HepG2 (cell line): ENCODE results near the gene MTRF1. TPM values are rescaled to one million over a fixed set of nuclear protein-coding genes. Genes with fewer than 3 reads are reported as not detected.

ENCODE experiments used
- ATAC-seq: fragments of 200-7000 bp; cut with Tn5 transposase; 3 replicates; pipeline ENCODE4 v1.9.1; 2020; ENCODE audit warnings: mild to moderate bottlenecking, moderate library complexity
- Bru-seq: library from RNA; stranded (reverse); fragments of 400-500 nt; gene quantifications from one replicate; lab custom pipeline; 2021; lab: Mats Ljungman, UMichigan
- BruChase-seq, 2 experiments: library from RNA; stranded (reverse); fragments of 400-500 nt; gene quantifications; one replicate each; lab custom pipeline; 2021; lab: Mats Ljungman, UMichigan
- BruUV-seq: library from RNA; stranded (reverse); fragments of 400-500 nt; replicated peaks from 2 replicates; lab custom pipeline; 2021; lab: Mats Ljungman, UMichigan
- CTCF ChIA-PET: fragments of 300-600 bp; formaldehyde crosslinking; extraction: SDS; loops from one replicate; lab custom pipeline; 2021; ENCODE audit warnings: low total read pairs, inconsistent platforms, low intra/inter-chr PET ratio; lab: Yijun Ruan, JAX
- POLR2A ChIA-PET: fragments of 350-600 bp; sonication (Branson Sonifier 250); formaldehyde crosslinking; loops from one replicate; lab custom pipeline; 2020; ENCODE audit warnings: antibody characterized with exemption, inconsistent platforms; lab: Yijun Ruan, JAX
- DNase-seq: peaks from one replicate; pipeline ENCODE4 v3.0.0-alpha.2; 2015; ENCODE audit warnings: low spot score
- FAIRE-seq: peaks from 3 replicates; lab custom pipeline; 2011; peaks lifted over from hg19 to GRCh38; lab: Jason Lieb, UNC
- H2AFZ ChIP-seq: one replicate; pipeline ENCODE4 v1.6.1; 2011; ENCODE audit warnings: low read length, inconsistent platforms
- H3K27ac ChIP-seq: fragments of 300-600 bp; 3 replicates; pipeline ENCODE4 v1.8.0; 2011; ENCODE audit warnings: mixed run types, mild to moderate bottlenecking, mixed read lengths, low read length, inconsistent platforms; ENCODE audit not compliant: insufficient read depth; ENCODE audit errors: extremely low read length
- H3K27me3 ChIP-seq, 2 experiments: fragments of 200-600 bp in 1 of 2; 2 replicates in 1 of 2; 3 replicates in 1 of 2; pipeline versions ENCODE4 v1.6.0 to v1.8.0; 2011; ENCODE audit warnings: low read length in 2 of 2, mild to moderate bottlenecking in 2 of 2, moderate library complexity in 2 of 2, inconsistent platforms in 1 of 2; ENCODE audit not compliant: insufficient read depth in 2 of 2, control insufficient read depth in 1 of 2
- H3K36me3 ChIP-seq, 2 experiments: fragments of 200-600 bp in 1 of 2; replicated peaks in 1 of 2; 2 replicates in 1 of 2; 3 replicates in 1 of 2; pipeline versions ENCODE4 v1.5.1 to v1.8.0; 2011; ENCODE audit warnings: low read length in 2 of 2, inconsistent platforms in 1 of 2; ENCODE audit not compliant: insufficient read depth in 2 of 2, control insufficient read depth in 1 of 2
- H3K4me1 ChIP-seq: 2 replicates; pipeline ENCODE4 v1.5.1; 2012; ENCODE audit warnings: low read length, inconsistent platforms; ENCODE audit not compliant: insufficient read depth
- H3K4me2 ChIP-seq: 2 replicates; pipeline ENCODE4 v1.6.0; 2011; ENCODE audit warnings: low read depth, low read length, inconsistent platforms
- H3K4me3 ChIP-seq, 3 experiments: fragments of 200-600 bp in 1 of 3; sonication (generic), shearing (Covaris generic) in 1 of 3; replicated peaks in 1 of 3; 2 replicates each; pipeline ENCODE4 v1.5.1; 2011 to 2016; ENCODE audit warnings: low read length in 3 of 3, inconsistent platforms in 2 of 3, low read depth in 2 of 3, mild to moderate bottlenecking in 2 of 3, control low read depth in 1 of 3, mixed read lengths in 1 of 3; ENCODE audit not compliant: insufficient read depth in 1 of 3
- H3K79me2 ChIP-seq: one replicate; pipeline ENCODE4 v1.6.1; 2011; ENCODE audit warnings: low read length, inconsistent platforms; ENCODE audit not compliant: insufficient read depth
- H3K9ac ChIP-seq: 2 replicates; pipeline ENCODE4 v1.6.0; 2011; ENCODE audit warnings: mild to moderate bottlenecking, low read depth, low read length, inconsistent platforms; ENCODE audit not compliant: insufficient read depth
- H3K9me3 ChIP-seq: 2 replicates; pipeline ENCODE4 v1.5.1; 2012; ENCODE audit warnings: mild to moderate bottlenecking, low read length
- H4K20me1 ChIP-seq: 2 replicates; pipeline ENCODE4 v1.6.0; 2011; ENCODE audit warnings: inconsistent platforms, mild to moderate bottlenecking, low read length, moderate library complexity; ENCODE audit not compliant: insufficient read depth
- ATF4 ChIP-seq, 2 experiments: fragments of 450-650 bp in 1 of 2; sonication (generic) in 1 of 2; formaldehyde crosslinking; IDR thresholded peaks; 2 replicates each; pipeline versions ENCODE4 v1.5.0 to v1.8.0; 2020 to 2022; ENCODE audit warnings: mild to moderate bottlenecking in 1 of 2, missing genetic modification reagents in 1 of 2
- FOXO1 ChIP-seq: sonication (generic); formaldehyde crosslinking; IDR thresholded peaks from 2 replicates; pipeline ENCODE4 v1.4.0; 2020; ENCODE audit warnings: missing genetic modification reagents
- HMGXB4 ChIP-seq, 2 experiments: sonication (generic) in 1 of 2; formaldehyde crosslinking in 1 of 2; IDR thresholded peaks; 2 replicates each; pipeline versions ENCODE4 v1.4.0 to v1.6.1; 2018 to 2020; ENCODE audit warnings: missing genetic modification reagents in 2 of 2, borderline replicate concordance in 1 of 2, low read depth in 1 of 2, mild to moderate bottlenecking in 1 of 2, missing biosample characterization in 1 of 2
- ZNF101 ChIP-seq: sonication (generic); formaldehyde crosslinking; IDR thresholded peaks from 2 replicates; pipeline ENCODE4 v1.4.0; 2020; ENCODE audit warnings: mild to moderate bottlenecking, low read depth, missing genetic modification reagents, borderline replicate concordance
- WGBS: methylation state at CpG from one replicate; pipeline ENCODE4 v1.1.6; 2017; ENCODE audit warnings: low lambda C conversion rate; 5-methylcytosine and 5-hydroxymethylcytosine counted together
- in situ Hi-C: cut with HindIII; loops from 2 replicates; pipeline ENCODE4 v1.10.0; 2017; ENCODE audit warnings: low pct_unique_long_range_greater_than_20kb; ENCODE audit not compliant: extremely low pct_ligation_motif_present
- intact Hi-C: fragments of 100-400 bp; cut with micrococcal nuclease; formaldehyde crosslinking; loops from one replicate; pipeline ENCODE4 v1.10.0; 2022; ENCODE audit not compliant: unreplicated experiment
- long read RNA-seq, 2 experiments: library from RNA in 1 of 2; library from polyadenylated mRNA in 1 of 2; stranded (forward) in 1 of 2; unstranded in 1 of 2; transcript quantifications; one replicate each; pipeline ENCODE4 v2.0.0, GENCODE V29; 2019 to 2022
- polyA minus RNA-seq, 3 experiments: library from RNA; depleted of rRNA, polyadenylated mRNA; stranded (reverse); fragments of >200 nt; gene quantifications; 2 replicates each; pipeline ENCODE4 v1.2.3, GENCODE V29; 2011; ENCODE audit warnings: low replicate concordance in 1 of 3
- polyA plus RNA-seq, 8 experiments: library from polyadenylated mRNA; depleted of rRNA in 3 of 8; stranded (reverse) in 7 of 8; unstranded in 1 of 8; fragments of >200 nt; fragmentation: Illumina TruSeq in 4 of 8; extraction: Trizol in 4 of 8; gene quantifications; 2 replicates each; pipeline versions ENCODE4 v1.2.1 to v1.2.3, GENCODE V29; 2011 to 2016; ENCODE audit warnings: low read depth in 4 of 8, missing spikeins in 1 of 8, mixed read lengths in 1 of 8; ENCODE audit not compliant: insufficient read depth in 1 of 8
- total RNA-seq, 5 experiments: library from RNA; depleted of rRNA; stranded (reverse); fragments of >200 nt; fragmentation: Illumina TruSeq; extraction: Trizol; gene quantifications; 2 replicates each; pipeline ENCODE4 v1.2.3, GENCODE V29; 2016; ENCODE audit warnings: low read depth in 1 of 5

MTRF1 gene
- total RNA-seq (2016; rRNA removed; fragmentation: Illumina TruSeq; extraction: Trizol): 24.0 and 27.2 TPM in 2 replicates
- total RNA-seq (2016; cell fraction: cytosol; rRNA removed; fragmentation: Illumina TruSeq; extraction: Trizol; ENCODE audit: low read depth): 65.9 and 67.0 TPM in 2 replicates
- total RNA-seq (2016; cell fraction: insoluble cytoplasmic fraction; rRNA removed; fragmentation: Illumina TruSeq; extraction: Trizol): 20.8 and 25.3 TPM in 2 replicates
- total RNA-seq (2016; cell fraction: membrane; rRNA removed; fragmentation: Illumina TruSeq; extraction: Trizol): 32.7 and 35.9 TPM in 2 replicates
- 26.3 and 27.0 TPM in 2 replicates for total RNA-seq (2016; cell fraction: nucleus; rRNA removed; fragmentation: Illumina TruSeq; extraction: Trizol)
- polyA plus RNA-seq (2011; rRNA removed): 21.3 and 21.6 TPM in 2 replicates
- polyA plus RNA-seq (2011; cell fraction: cytosol; rRNA removed): 6.3 and 8.4 TPM in 2 replicates
- polyA plus RNA-seq (2011; cell fraction: nucleus; rRNA removed): 33.1 and 41.3 TPM in 2 replicates
- 14.6 and 19.6 TPM in 2 replicates for polyA plus RNA-seq (2012)
- 3.1 and 4.1 TPM in 2 replicates for polyA plus RNA-seq (2016; cell fraction: cytosol; fragmentation: Illumina TruSeq; extraction: Trizol; ENCODE audit: low read depth)
- 17.9 and 21.1 TPM in 2 replicates for polyA plus RNA-seq (2016; cell fraction: insoluble cytoplasmic fraction; fragmentation: Illumina TruSeq; extraction: Trizol; ENCODE audit: low read depth)
- 6.1 and 6.9 TPM in 2 replicates for polyA plus RNA-seq (2016; cell fraction: membrane; fragmentation: Illumina TruSeq; extraction: Trizol; ENCODE audit: low read depth)
- 60.6 and 67.9 TPM in 2 replicates for polyA plus RNA-seq (2016; cell fraction: nucleus; fragmentation: Illumina TruSeq; extraction: Trizol; ENCODE audit: insufficient read depth, low read depth)
- 9.1 and 12.0 TPM in 2 replicates for polyA minus RNA-seq (2011; rRNA and poly(A)+ RNA removed; ENCODE audit: low replicate concordance)
- polyA minus RNA-seq (2011; cell fraction: cytosol; rRNA and poly(A)+ RNA removed): 10.0 and 14.5 TPM in 2 replicates
- 39.0 and 40.4 TPM in 2 replicates for polyA minus RNA-seq (2011; cell fraction: nucleus; rRNA and poly(A)+ RNA removed)
- Bru-seq, nascent RNA: percentile 68 among the genes with signal in this experiment
- percentile 65 among the genes with signal in this experiment for BruChase-seq, experiment 1, labeled RNA remaining after a 6-hour chase
- percentile 69 among the genes with signal in this experiment for BruChase-seq, experiment 2, labeled RNA remaining after a 2-hour chase
- long read RNA-seq, experiment 1, partial matches to known transcripts: 1 of 8 reads
- long read RNA-seq, experiment 1, other reads (novel, unspliced or antisense): 7 of 8 reads
- long read RNA-seq, experiment 2, partial matches to known transcripts: 1 of 7 reads
- long read RNA-seq, experiment 2, other reads (novel, unspliced or antisense): 6 of 7 reads

GRCh38 chr13:41263261-41263971, at the start of gene MTRF1:
MTRF1 (minus strand) TSS chr13:41263576; CDS start chr13:41260907, 2,669 bp downstream.
- Histone ChIP-seq H4K20me1 (no peaks in the 10 kb centered on the region), H3K4me2 (peak within 1 kb of the TSS; percentile 79), H3K4me3 (peak within 1 kb of the TSS; percentile 66 to 88 (median 84)), H3K79me2 (peaks cover 13% of the 10 kb centered on the region), H3K27me3 (no peaks in the 10 kb centered on the region; a peak in 1 of 5 replicates), H3K9ac (peak within 1 kb of the TSS; percentile 87), H2AFZ (peak within 1 kb of the TSS; percentile 80), H3K9me3 (peaks cover 15% of the 10 kb centered on the region), H3K36me3 (peaks cover 1 to 6% of the 10 kb centered on the region in 2 experiments; a peak in 1 of 5 replicates), H3K4me1 (peaks cover 39% of the 10 kb centered on the region), H3K27ac (peak within 1 kb of the TSS; percentile 80)
- in situ Hi-C loops (no loop called here), intact Hi-C loops (loop anchor here (1.0 kb wide), 1 partner anchor 49 kb away; no protein-coding TSS in a partner anchor)
- FAIRE-seq (no peak), DNase-seq (peak; percentile 69), ATAC-seq (peak; percentile 93)
- CTCF ChIA-PET: no interaction called here
- WGBS: under 1% methylated on average over 32 of the region's 32 CpGs
- no TSS peak for BruUV-seq
- POLR2A ChIA-PET: no interaction called here
- TF ChIP-seq FOXO1 (0 out of 2 replicates have a peak, but pooled peaks have one; percentile 20), HMGXB4 (CRISPR knock-in tag; IDR thresholded peaks at IDR 0.05; ENCODE audit: borderline replicate concordance in 1 of 2, low read depth in 1 of 2) (peak in 1 of 2 experiments; percentile 51; a peak in 1 of 4 replicates), ZNF101 (no peak), ATF4 (CRISPR knock-in tag; IDR thresholded peaks at IDR 0.05) (peak in 1 of 2 experiments; percentile 20; a peak in 1 of 4 replicates)
